ENCODE results near the gene ST6GAL1. TPM values are rescaled to one million over a fixed set of nuclear protein-coding genes. Genes with fewer than 3 reads are reported as not detected.
"Not testable (repeated sequence)": the region's sequence is repeated elsewhere in the genome, so short reads cannot be mapped to it uniquely, and the experiment has no call there.

The ST6GAL1 gene
- polyA plus RNA-seq, 1 of the 3 experiments (the other 2 are of a cell fraction): 3.9 TPM

DNA sequence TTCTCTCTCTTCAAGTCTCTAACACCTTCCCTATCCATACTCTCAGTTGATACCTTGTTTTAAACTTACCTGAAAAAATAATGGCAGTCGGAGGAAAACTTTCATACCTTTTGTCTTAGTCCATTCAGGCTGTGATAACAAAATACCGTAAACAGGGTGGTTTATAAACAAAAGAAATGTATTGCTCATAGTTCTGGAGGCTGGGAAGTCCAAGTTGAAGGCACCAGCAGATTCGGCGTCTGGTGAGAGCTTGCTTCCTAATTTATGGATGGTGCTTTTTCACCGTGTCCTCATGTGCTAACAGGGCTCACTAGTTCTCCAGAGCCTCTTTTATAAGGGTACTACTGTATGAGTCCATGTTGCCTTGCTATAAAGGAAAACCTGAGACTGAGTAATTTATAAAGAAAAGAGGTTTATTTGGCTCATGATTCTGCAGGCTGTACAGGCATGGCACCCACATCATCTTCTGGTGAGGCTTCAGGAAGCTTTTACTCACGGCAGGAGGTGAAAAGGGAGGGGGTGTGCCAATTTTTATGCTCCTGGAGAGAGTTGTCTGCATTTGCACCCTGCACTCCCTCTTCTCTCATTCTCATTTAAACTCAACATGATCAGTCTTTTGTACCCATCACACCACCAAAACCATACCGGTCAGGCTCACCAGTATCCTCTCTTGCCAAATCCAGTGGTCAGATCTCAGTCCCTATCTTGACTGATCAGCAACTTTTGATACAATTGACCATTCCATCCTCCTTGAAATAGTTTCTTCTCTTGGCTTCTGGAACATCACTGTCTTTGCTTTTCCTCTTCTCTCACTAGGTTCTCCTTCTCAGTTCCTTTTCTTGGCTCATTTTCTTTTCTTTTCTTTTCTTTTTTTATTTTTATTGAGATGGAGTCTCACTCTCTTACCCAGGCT is 21.6 kb downstream of the ST6GAL1 start:
- H3K4me2 ChIP-seq: no peak overlapping the region
- no peaks in the 10 kb centered on the region for H3K79me2 ChIP-seq (ENCODE audit: insufficient read depth)
- no peak overlapping the region for H3K27ac ChIP-seq (ENCODE audit: low read depth in 2 of 2, low read length in 1 of 2)
- ChIA-PET POLR2A (no interaction called here), CTCF (no interaction called here)
- H3K4me1 ChIP-seq (ENCODE audit: control insufficient read depth in 1 of 2, insufficient read depth in 2 of 2, low read depth in 1 of 2, low read length in 1 of 2): peaks cover 0 to 9% of the 10 kb centered on the region in 2 experiments; a peak in 1 of 4 replicates
- no peaks in the 10 kb centered on the region for H3K27me3 ChIP-seq (ENCODE audit: insufficient read depth)
- DNase-seq: no peak
- WGBS (ENCODE audit: low lambda C conversion rate): 86% methylated on average over 7 of the region's 7 CpGs
- no peaks in the 10 kb centered on the region for H3K36me3 ChIP-seq (replicated peaks in 1 of 2; ENCODE audit: control insufficient read depth in 1 of 2, insufficient read depth in 2 of 2, low read length in 1 of 2)
- H3K9ac ChIP-seq: no peak overlapping the region
- H3K4me3 ChIP-seq (ENCODE audit: low read depth in 2 of 2, low read length in 1 of 2): no peak overlapping the region
- H3F3A ChIP-seq (replicated peaks; ENCODE audit: insufficient read depth): no peaks in the 10 kb centered on the region
- no peaks in the 10 kb centered on the region for H3K9me3 ChIP-seq
- H4K20me1 ChIP-seq (ENCODE audit: insufficient read depth): no peaks in the 10 kb centered on the region
- no peak overlapping the region for H2AFZ ChIP-seq (ENCODE audit: low read depth)
- no peak for TF ChIP-seq REST (IDR thresholded peaks at IDR 0.05; ENCODE audit: low read depth, low read length)
- no peak for TF ChIP-seq MXI1 (IDR thresholded peaks at IDR 0.05; ENCODE audit: low read depth, low read length)
- no peaks in the 10 kb centered on the region for H3K9me2 ChIP-seq

GRCh38 chr3:186953011-186953487 is 22.7 kb downstream of the ST6GAL1 start:
- no peaks in the 10 kb centered on the region for H3K9me3 ChIP-seq
- H3K79me2 ChIP-seq (ENCODE audit: insufficient read depth): no peaks in the 10 kb centered on the region
- H3K9me2 ChIP-seq: no peaks in the 10 kb centered on the region
- H3K9ac ChIP-seq: no peak overlapping the region
- no peak for TF ChIP-seq RAD21 (IDR thresholded peaks at IDR 0.05; ENCODE audit: low read length)
- TF ChIP-seq MEF2A (IDR thresholded peaks at IDR 0.05; ENCODE audit: borderline replicate concordance, low read depth): no peak
- no peaks in the 10 kb centered on the region for H3K27me3 ChIP-seq (ENCODE audit: insufficient read depth)
- H3K27ac ChIP-seq (ENCODE audit: low read depth in 2 of 2, low read length in 1 of 2): no peak overlapping the region
- no peaks in the 10 kb centered on the region for H3K36me3 ChIP-seq (replicated peaks in 1 of 2; ENCODE audit: control insufficient read depth in 1 of 2, insufficient read depth in 2 of 2, low read length in 1 of 2)
- no peak overlapping the region for H2AFZ ChIP-seq (ENCODE audit: low read depth)
- WGBS (ENCODE audit: low lambda C conversion rate): 61% methylated on average over 4 of the region's 4 CpGs
- H3K4me1 ChIP-seq (ENCODE audit: control insufficient read depth in 1 of 2, insufficient read depth in 2 of 2, low read depth in 1 of 2, low read length in 1 of 2): peaks cover 0 to 4% of the 10 kb centered on the region in 2 experiments; a peak in 1 of 4 replicates
- H3K4me2 ChIP-seq: no peak overlapping the region
- POLR2A ChIA-PET: no interaction called here
- DNase-seq: no peak
- H3K4me3 ChIP-seq (ENCODE audit: low read depth in 2 of 2, low read length in 1 of 2): no peak overlapping the region
- CTCF ChIA-PET: interaction anchor here (0.9 kb wide), 1 partner anchor 25 kb away, joined by 3 read pairs; no protein-coding TSS in a partner anchor
- H3F3A ChIP-seq (replicated peaks; ENCODE audit: insufficient read depth): no peaks in the 10 kb centered on the region
- no peaks in the 10 kb centered on the region for H4K20me1 ChIP-seq (ENCODE audit: insufficient read depth)

GRCh38 chr3:186953992-186954699 is 23.8 kb downstream of the ST6GAL1 start:
- H3F3A ChIP-seq (replicated peaks; ENCODE audit: insufficient read depth); H3K27me3 ChIP-seq (ENCODE audit: insufficient read depth); H3K36me3 ChIP-seq (replicated peaks in 1 of 2; ENCODE audit: control insufficient read depth in 1 of 2, insufficient read depth in 2 of 2, low read length in 1 of 2); H3K4me3 ChIP-seq (ENCODE audit: low read depth in 2 of 2, low read length in 1 of 2); H3K27ac ChIP-seq (ENCODE audit: low read depth in 2 of 2, low read length in 1 of 2); DNase-seq; H2AFZ ChIP-seq (ENCODE audit: low read depth); H3K4me2 ChIP-seq; H3K4me1 ChIP-seq (ENCODE audit: control insufficient read depth in 1 of 2, insufficient read depth in 2 of 2, low read depth in 1 of 2, low read length in 1 of 2); H4K20me1 ChIP-seq (ENCODE audit: insufficient read depth); POLR2A ChIA-PET; H3K79me2 ChIP-seq (ENCODE audit: insufficient read depth); H3K9me2 ChIP-seq; H3K9ac ChIP-seq; H3K9me3 ChIP-seq: not testable (repeated sequence)
- CTCF ChIA-PET: interaction anchor here (0.9 kb wide), 1 partner anchor 26 kb away, joined by 3 read pairs; no protein-coding TSS in a partner anchor
- WGBS (ENCODE audit: low lambda C conversion rate): 63% methylated on average over 6 of the region's 6 CpGs

Measured in SK-N-SH (cell line).